Heart left ventricle (tissue), 13 donors: ENCODE results near the gene GAS2L2.

ENCODE experiments used
- CTCF ChIP-seq, 12 donors: fragments of 200-600 bp; sonication (generic) in 4 of 12; IDR thresholded peaks; one replicate each; pipeline versions ENCODE4 v1.5.0 to v1.8.0; 2018 to 2022; ENCODE audit warnings: antibody characterized with exemption in 12 of 12, mild to moderate bottlenecking in 5 of 12
- POLR2A ChIP-seq, 2 donors: fragments of 450-650 bp; IDR thresholded peaks; one replicate each; pipeline ENCODE4 v1.6.1; 2017; ENCODE audit warnings: antibody characterized with exemption in 2 of 2, mild to moderate bottlenecking in 2 of 2, moderate library complexity in 2 of 2
- donor health status: ischemic (EF 13 %, LVEDD 7.1; RV severe dilation, severe dysfunction).
- donor health status: DM: no; HTN: yes; CAD: no.
- donor health status: DM: no; HTN: no; CAD: no.
- donor health status: ischemic (EF 25% LVEDD 6.9; RV normal size, moderate dysfunction).
- donor health status: ischemic (EF 25% LVEDD 5.7; RV mildly dilated, moderate dysfunction).
- donor health status: ischemic (EF 35%, LVEDD 5.7; RV mildly dilated, moderate dysfunction).
- donor health status: nonischemic (EF 11% LVEDD 7.7; RV severe dilation, severe dysfunction).
- donor health status: DM: yes; HTN: yes; CAD: no.
- donor health status: PGD.
- donor health status: ischemic (EF 29% LVEDD 5.4; RV normal size, mild dysfunction).
- donor health status: nonischemic (EF 23%, LVEDD 6.1; RV moderate dilation, normal function).

GRCh38 chr17:35795871-35796265 is 42.8 kb upstream of the GAS2L2 start:
- no peak for TF ChIP-seq CTCF (IDR thresholded peaks at IDR 0.05)
- TF ChIP-seq POLR2A (IDR thresholded peaks at IDR 0.05), result no peak
